Stomach (tissue), 9 donors: Measurements from ENCODE around the gene PFDN5. TPM values are rescaled to one million over a fixed set of nuclear protein-coding genes. Genes with fewer than 3 reads are reported as not detected.

ENCODE experiments used
- DNase-seq, 2 donors: peaks; one replicate each; pipeline versions ENCODE4 v3.0.0 to v3.0.0-alpha.2; 2013 to 2019
- H3K27ac ChIP-seq, 5 donors: fragments of 200-600 bp in 4 of 5; sonication (generic) in 4 of 5; one replicate each; pipeline ENCODE4 v1.5.1; 2013 to 2019; ENCODE audit warnings: mild to moderate bottlenecking in 1 of 5, moderate library complexity in 1 of 5
- H3K27me3 ChIP-seq, 3 donors: fragments of 200-600 bp; sonication (generic); one replicate each; pipeline ENCODE4 v1.5.1; 2017 to 2019; ENCODE audit warnings: mixed run types in 1 of 3
- H3K36me3 ChIP-seq, 4 donors: fragments of 200-600 bp; sonication (generic); 1 replicate in 3 of 4; 2 replicates in 1 of 4; pipeline ENCODE4 v1.5.1; 2016 to 2019
- H3K4me1 ChIP-seq, 4 donors: fragments of 200-600 bp; sonication (generic); one replicate each; pipeline ENCODE4 v1.5.1; 2016 to 2019
- H3K4me3 ChIP-seq, 4 donors: fragments of 200-600 bp; sonication (generic) in 3 of 4; one replicate each; pipeline ENCODE4 v1.5.1; 2016 to 2019; ENCODE audit warnings: mild to moderate bottlenecking in 1 of 4
- H3K9me3 ChIP-seq, 4 donors: fragments of 200-600 bp; sonication (generic); one replicate each; pipeline ENCODE4 v1.5.1; 2016 to 2019
- CTCF ChIP-seq, 7 experiments: fragments of 450-650 bp in 4 of 7; fragments of 200-600 bp in 3 of 7; sonication (generic) in 3 of 7; IDR thresholded peaks; one replicate each; pipeline ENCODE4 v1.5.1; 2016 to 2019; ENCODE audit warnings: antibody characterized with exemption in 7 of 7, control low read depth in 2 of 7, mild to moderate bottlenecking in 1 of 7
- EP300 ChIP-seq: sonication (generic); formaldehyde crosslinking; IDR thresholded peaks from one replicate; pipeline ENCODE4 v1.6.1; 2017; ENCODE audit warnings: antibody characterized with exemption
- POLR2A ChIP-seq, 4 donors: fragments of 450-650 bp; IDR thresholded peaks; one replicate each; pipeline ENCODE4 v1.6.1; 2016; ENCODE audit warnings: antibody characterized with exemption in 4 of 4, control low read depth in 2 of 4, mild to moderate bottlenecking in 1 of 4, moderate library complexity in 1 of 4
- POLR2AphosphoS5 ChIP-seq, 3 donors: sonication (generic); formaldehyde crosslinking; IDR thresholded peaks; one replicate each; pipeline ENCODE4 v1.6.1; 2016; ENCODE audit warnings: antibody characterized with exemption in 3 of 3
- WGBS, 5 donors: extraction: QIAGEN DNeasy Blood & Tissue Kit in 3 of 5; methylation state at CpG; one replicate each; pipeline versions ENCODE4 v1.1.5 to v1.1.7; 2013 to 2018; 5-methylcytosine and 5-hydroxymethylcytosine counted together
- intact Hi-C: fragments of 100-400 bp; cut with DNase I; formaldehyde crosslinking; loops from one replicate; pipeline ENCODE4 v1.15.1; 2023; ENCODE audit warnings: low total_unique reads
- polyA plus RNA-seq, 3 donors: library from polyadenylated mRNA; stranded (reverse); fragments of 200-250 nt; gene quantifications; one replicate each; pipeline ENCODE4 v1.2.3, GENCODE V29; 2013
- total RNA-seq, 5 donors: library from RNA; depleted of rRNA; stranded (reverse); fragments of >200 nt; gene quantifications; one replicate each; pipeline versions ENCODE4 v1.1.0 to v1.2.3, GENCODE V29; 2014 to 2016
- donor health status: healthy with polysubstance abuse.
- donor health status: Bipolar disorder and iron deficiency.
- donor health status: healthy.

PFDN5 gene
- total and polyA plus RNA-seq, 8 donors = 207 to 1,886 (median 560) TPM

DNA sequence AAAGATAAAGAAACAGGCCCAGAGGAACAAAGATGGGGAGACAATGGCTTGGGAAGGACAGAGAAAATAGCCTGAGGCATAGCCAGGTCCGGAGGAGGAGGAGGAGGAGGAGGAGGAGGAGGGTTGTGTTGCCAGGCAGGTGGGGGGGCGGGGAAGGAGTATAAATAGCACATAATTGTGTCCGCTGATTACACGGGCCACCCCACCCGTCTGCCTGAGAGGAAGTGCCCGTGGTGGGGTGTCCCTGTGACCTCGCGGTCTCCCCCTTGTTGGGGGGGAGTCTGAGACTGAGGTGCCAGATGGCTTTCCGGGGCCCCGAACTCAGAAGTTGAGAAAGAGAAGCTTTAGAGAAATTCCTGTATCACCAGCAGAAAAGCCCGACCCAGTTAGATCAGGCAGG lies 42.7 kb downstream of the PFDN5 start:
- Histone ChIP-seq H3K4me1 (no peaks in the 10 kb centered on the region), H3K27me3 (peaks cover 0 to 67% (median 22%) of the 10 kb centered on the region in 3 donors), H3K36me3 (no peaks in the 10 kb centered on the region), H3K9me3 (no peaks in the 10 kb centered on the region), H3K27ac (no peak overlapping the region), H3K4me3 (no peak overlapping the region)
- DNase-seq = no peak
- intact Hi-C loops = no loop called here
- WGBS, 5 donors = 27 to 33% (median 31%) methylated on average over 11 of the region's 11 CpGs
- no peak for TF ChIP-seq POLR2AphosphoS5 (IDR thresholded peaks at IDR 0.05)
- no peak for TF ChIP-seq EP300
- TF ChIP-seq POLR2A (IDR thresholded peaks at IDR 0.05) = no peak
- no peak for TF ChIP-seq CTCF (IDR thresholded peaks at IDR 0.05)

DNA sequence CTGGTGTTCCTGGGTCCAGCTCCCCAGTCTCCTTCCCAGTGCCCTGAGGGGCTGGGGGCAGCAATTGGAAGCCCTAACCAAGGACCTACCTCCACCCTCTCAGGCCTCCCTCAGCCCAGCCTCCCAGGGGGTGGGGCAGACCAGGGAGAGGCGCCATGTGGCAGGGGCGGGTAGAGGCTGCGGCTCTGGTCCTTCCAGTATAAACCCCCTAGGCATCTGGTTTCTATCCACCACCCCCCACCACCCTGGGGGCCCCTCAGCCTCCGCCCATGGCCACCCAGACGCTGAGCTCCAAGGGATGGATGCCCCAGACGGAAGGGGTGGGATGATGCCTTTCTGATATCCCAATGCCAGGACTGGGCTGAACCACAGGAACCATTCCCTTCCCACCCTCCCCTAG lies 43.6 kb downstream of the PFDN5 start:
- intact Hi-C loops = no loop called here

DNA sequence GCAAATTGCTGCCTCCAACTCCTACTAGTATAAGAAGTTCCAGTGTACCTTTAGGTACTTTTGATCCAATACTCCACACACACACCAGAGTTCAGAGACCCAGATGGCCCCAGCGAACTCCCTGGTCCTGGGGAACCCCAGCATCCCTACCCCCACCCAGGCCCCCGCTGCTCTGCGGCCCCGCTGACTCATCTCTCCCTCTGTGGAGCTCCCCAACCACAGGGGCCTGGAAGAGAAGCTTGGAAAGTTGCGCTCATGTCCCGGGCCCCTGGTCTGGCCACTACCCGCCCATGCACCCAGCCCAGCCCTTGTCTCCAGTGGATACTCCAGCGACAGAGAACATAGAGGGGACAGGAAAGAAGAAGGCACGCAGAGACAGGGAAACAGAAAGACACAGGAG lies 45.1 kb downstream of the PFDN5 start:
- WGBS, 5 donors = 73 to 84% (median 79%) methylated on average over 9 of the region's 9 CpGs
- intact Hi-C loops = no loop called here

More for the DNA sequence above, 43.6 kb downstream of the PFDN5 start:
- H3K27ac ChIP-seq = no peak overlapping the region
- peak in 1 of 2 donors; percentile 46 for DNase-seq
- TF ChIP-seq CTCF (IDR thresholded peaks at IDR 0.05) (no peak), POLR2A (IDR thresholded peaks at IDR 0.05) (no peak), EP300 (no peak), POLR2AphosphoS5 (IDR thresholded peaks at IDR 0.05) (no peak)
- no peak overlapping the region for H3K4me3 ChIP-seq
- peaks cover 0 to 58% (median 22%) of the 10 kb centered on the region in 3 donors for H3K27me3 ChIP-seq
- H3K36me3 ChIP-seq = no peaks in the 10 kb centered on the region
- no peaks in the 10 kb centered on the region for H3K9me3 ChIP-seq
- WGBS, 5 donors = 41 to 75% (median 48%) methylated on average over 3 to 6 of the region's 6 CpGs
- no peaks in the 10 kb centered on the region for H3K4me1 ChIP-seq

DNA sequence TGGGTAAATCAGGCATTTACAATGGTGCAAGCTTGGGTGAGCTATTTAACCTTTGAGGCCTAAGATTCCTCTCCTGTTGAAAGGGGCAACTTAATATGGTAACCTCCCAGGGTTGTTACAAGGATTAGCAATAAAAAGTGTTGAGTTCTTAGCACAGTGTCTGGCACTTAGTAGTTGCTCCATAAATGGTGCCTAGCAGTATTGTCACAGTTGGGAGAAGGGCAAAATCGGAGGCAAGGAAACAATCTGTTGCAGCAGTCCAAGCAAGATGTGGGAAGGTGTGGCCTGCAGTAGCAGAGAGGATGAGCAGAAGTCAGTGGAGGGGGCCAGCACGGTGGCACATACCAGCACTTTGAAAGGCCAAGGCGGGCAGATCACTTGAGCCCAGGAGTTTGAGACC lies 48.1 kb downstream of the PFDN5 start:
- no peak for DNase-seq
- Histone ChIP-seq H3K27ac (no peak overlapping the region), H3K4me1 (peaks cover 12 to 18% (median 15%) of the 10 kb centered on the region in 4 donors), H3K9me3 (no peaks in the 10 kb centered on the region), H3K4me3 (no peak overlapping the region), H3K27me3 (peaks cover 0 to 13% (median 9%) of the 10 kb centered on the region in 3 donors), H3K36me3 (no peaks in the 10 kb centered on the region)
- TF ChIP-seq POLR2AphosphoS5 (IDR thresholded peaks at IDR 0.05) = no peak
- no peak for TF ChIP-seq CTCF (IDR thresholded peaks at IDR 0.05)
- no peak for TF ChIP-seq POLR2A (IDR thresholded peaks at IDR 0.05)
- TF ChIP-seq EP300 = no peak
- intact Hi-C loops = no loop called here
- 61 to 76% (median 63%) methylated on average over 3 of the region's 3 CpGs for WGBS, 5 donors

More for the DNA sequence above, 45.1 kb downstream of the PFDN5 start:
- Histone ChIP-seq H3K36me3 (no peaks in the 10 kb centered on the region), H3K4me1 (peaks cover 6 to 13% (median 9%) of the 10 kb centered on the region in 4 donors), H3K9me3 (no peaks in the 10 kb centered on the region), H3K27me3 (peaks cover 0 to 43% (median 22%) of the 10 kb centered on the region in 3 donors), H3K4me3 (no peak overlapping the region), H3K27ac (no peak overlapping the region)
- no peak for DNase-seq
- TF ChIP-seq EP300 = no peak
- TF ChIP-seq CTCF (IDR thresholded peaks at IDR 0.05) = no peak
- no peak for TF ChIP-seq POLR2A (IDR thresholded peaks at IDR 0.05)
- TF ChIP-seq POLR2AphosphoS5 (IDR thresholded peaks at IDR 0.05) = no peak
